ENCODE results near the gene WDR27. TPM values are rescaled to one million over a fixed set of nuclear protein-coding genes. Genes with fewer than 3 reads are reported as not detected.

Gene WDR27
- polyA plus RNA-seq, 1 donor from 2014 or later, result 35.8 TPM

DNA sequence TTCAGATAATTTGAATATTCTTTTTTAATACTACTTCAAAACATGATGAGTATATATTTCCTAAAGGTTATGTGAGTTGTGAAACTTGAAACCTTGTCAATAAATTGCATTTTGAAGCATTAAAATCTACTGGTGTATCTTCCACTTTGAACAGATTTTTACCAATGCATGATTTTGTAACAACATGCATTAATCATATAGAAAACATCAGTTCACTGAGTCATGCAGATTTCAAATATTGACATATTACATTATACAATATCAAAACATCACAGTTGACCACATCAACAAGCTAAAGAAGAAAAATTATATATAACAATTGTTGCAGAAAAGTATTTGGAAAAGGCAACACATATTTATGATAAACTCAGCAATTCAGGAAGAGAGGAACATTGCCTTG is 158.1 kb downstream of the WDR27 start:
- no peaks in the 10 kb centered on the region for H3K79me2 ChIP-seq (replicated peaks; ENCODE audit: insufficient read depth, low read length)
- no peak overlapping the region for H3K27ac ChIP-seq (ENCODE audit: low read length)
- no peaks in the 10 kb centered on the region for H4K20me1 ChIP-seq (ENCODE audit: insufficient read depth)
- H3K4me3 ChIP-seq (ENCODE audit: low read length), result no peak overlapping the region
- no peak overlapping the region for H2AFZ ChIP-seq (ENCODE audit: low read depth, low read length)
- H3K9me2 ChIP-seq (ENCODE audit: insufficient read depth, low read length), result no peaks in the 10 kb centered on the region
- H3K9me3 ChIP-seq (ENCODE audit: low read length), result no peaks in the 10 kb centered on the region
- TF ChIP-seq REST (IDR thresholded peaks at IDR 0.05; ENCODE audit: borderline replicate concordance) (no peak), MXI1 (conservative IDR thresholded peaks at IDR 0.05; ENCODE audit: poor library complexity, severe bottlenecking) (no peak), SMC3 (conservative IDR thresholded peaks at IDR 0.05; ENCODE audit: poor library complexity) (no peak), POLR2AphosphoS5 (IDR thresholded peaks at IDR 0.05) (no peak), TAF1 (IDR thresholded peaks at IDR 0.05; ENCODE audit: low read depth) (no peak), RAD21 (conservative IDR thresholded peaks at IDR 0.05) (no peak), EP300 (conservative IDR thresholded peaks at IDR 0.05; ENCODE audit: poor library complexity, severe bottlenecking) (no peak), CTCF (IDR thresholded peaks at IDR 0.05; ENCODE audit: poor library complexity, severe bottlenecking) (no peak), EZH2 (IDR thresholded peaks at IDR 0.05; ENCODE audit: borderline replicate concordance, insufficient read depth, low read length, poor library complexity, severe bottlenecking) (no peak)
- no peaks in the 10 kb centered on the region for H3K27me3 ChIP-seq (ENCODE audit: insufficient read depth, low read depth, low read length)
- H3K4me2 ChIP-seq (ENCODE audit: low read length), result no peak overlapping the region
- no peak overlapping the region for H3K9ac ChIP-seq (ENCODE audit: low read length)
- H3K36me3 ChIP-seq (ENCODE audit: insufficient read depth, low read length), result no peaks in the 10 kb centered on the region
- H3F3A ChIP-seq (ENCODE audit: insufficient read depth, low read length, poor library complexity, severe bottlenecking), result no peaks in the 10 kb centered on the region

DNA sequence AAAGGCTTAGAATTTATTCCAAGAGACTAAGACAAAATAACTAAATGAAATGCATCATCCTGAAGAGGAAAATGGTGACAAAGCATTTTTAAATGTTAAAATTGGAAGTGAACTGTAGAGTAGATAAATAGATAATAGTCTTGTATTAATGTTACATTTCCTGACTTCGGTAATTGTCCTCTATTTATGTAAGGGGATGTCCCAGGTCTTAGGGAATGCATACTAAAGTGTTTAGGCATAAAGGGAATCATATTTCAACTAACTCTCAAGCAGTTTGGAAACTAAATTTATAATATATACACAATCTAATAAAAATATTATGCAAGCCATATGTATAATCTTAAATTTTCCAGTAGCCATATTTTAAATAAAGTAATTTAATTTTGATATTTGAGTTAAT is 159.3 kb downstream of the WDR27 start:
- no peaks in the 10 kb centered on the region for H3K79me2 ChIP-seq (replicated peaks; ENCODE audit: insufficient read depth, low read length)
- H3F3A ChIP-seq (ENCODE audit: insufficient read depth, low read length, poor library complexity, severe bottlenecking), result no peaks in the 10 kb centered on the region
- H4K20me1 ChIP-seq (ENCODE audit: insufficient read depth), result no peaks in the 10 kb centered on the region
- no peak overlapping the region for H2AFZ ChIP-seq (ENCODE audit: low read depth, low read length)
- H3K27ac ChIP-seq (ENCODE audit: low read length), result no peak overlapping the region
- no peaks in the 10 kb centered on the region for H3K36me3 ChIP-seq (ENCODE audit: insufficient read depth, low read length)
- TF ChIP-seq EP300 (conservative IDR thresholded peaks at IDR 0.05; ENCODE audit: poor library complexity, severe bottlenecking), result no peak
- no peak for TF ChIP-seq RAD21 (conservative IDR thresholded peaks at IDR 0.05)
- TF ChIP-seq MXI1 (conservative IDR thresholded peaks at IDR 0.05; ENCODE audit: poor library complexity, severe bottlenecking), result no peak
- TF ChIP-seq POLR2AphosphoS5 (IDR thresholded peaks at IDR 0.05), result no peak
- TF ChIP-seq CTCF (IDR thresholded peaks at IDR 0.05; ENCODE audit: poor library complexity, severe bottlenecking), result no peak
- TF ChIP-seq REST (IDR thresholded peaks at IDR 0.05; ENCODE audit: borderline replicate concordance), result no peak
- TF ChIP-seq EZH2 (IDR thresholded peaks at IDR 0.05; ENCODE audit: borderline replicate concordance, insufficient read depth, low read length, poor library complexity, severe bottlenecking), result no peak
- TF ChIP-seq SMC3 (conservative IDR thresholded peaks at IDR 0.05; ENCODE audit: poor library complexity), result no peak
- no peak for TF ChIP-seq TAF1 (IDR thresholded peaks at IDR 0.05; ENCODE audit: low read depth)
- H3K9me2 ChIP-seq (ENCODE audit: insufficient read depth, low read length), result no peaks in the 10 kb centered on the region
- H3K9ac ChIP-seq (ENCODE audit: low read length), result no peak overlapping the region
- H3K4me2 ChIP-seq (ENCODE audit: low read length), result no peak overlapping the region
- H3K27me3 ChIP-seq (ENCODE audit: insufficient read depth, low read depth, low read length), result no peaks in the 10 kb centered on the region
- H3K9me3 ChIP-seq (ENCODE audit: low read length), result no peaks in the 10 kb centered on the region
- no peak overlapping the region for H3K4me3 ChIP-seq (ENCODE audit: low read length)

Measured in neural cell (in vitro differentiated cells).